ENCODE measurements around the gene CAPN5. TPM values are rescaled to one million over a fixed set of nuclear protein-coding genes. Genes with fewer than 3 reads are reported as not detected.

CAPN5 gene
- total and polyA plus RNA-seq, 7 donors, result 0.59 to 1.8 (median 0.88) TPM

DNA sequence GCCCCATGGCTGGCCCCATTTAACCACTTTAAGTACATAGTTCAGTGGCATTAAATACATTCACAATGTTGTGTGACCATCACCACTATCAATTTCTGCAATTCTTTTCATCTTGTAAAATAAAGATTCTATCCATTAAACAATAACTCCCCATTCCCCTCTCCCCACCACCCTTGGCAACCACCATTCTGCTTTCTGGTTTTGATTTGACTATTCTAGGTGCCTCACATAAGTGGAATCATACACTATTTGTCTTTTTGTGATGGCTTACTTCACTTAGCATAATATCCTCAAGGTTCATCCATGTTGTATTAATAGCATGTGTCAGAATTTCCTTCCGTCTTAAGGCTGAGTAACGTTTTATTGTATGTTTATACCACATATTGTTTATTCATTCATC lies 68.3 kb downstream of the CAPN5 start:
- H3K4me1 ChIP-seq, result peaks cover 10% of the 10 kb centered on the region
- intact Hi-C loops (cut with DNase I), result no loop called here
- TF ChIP-seq, protein P1, sequence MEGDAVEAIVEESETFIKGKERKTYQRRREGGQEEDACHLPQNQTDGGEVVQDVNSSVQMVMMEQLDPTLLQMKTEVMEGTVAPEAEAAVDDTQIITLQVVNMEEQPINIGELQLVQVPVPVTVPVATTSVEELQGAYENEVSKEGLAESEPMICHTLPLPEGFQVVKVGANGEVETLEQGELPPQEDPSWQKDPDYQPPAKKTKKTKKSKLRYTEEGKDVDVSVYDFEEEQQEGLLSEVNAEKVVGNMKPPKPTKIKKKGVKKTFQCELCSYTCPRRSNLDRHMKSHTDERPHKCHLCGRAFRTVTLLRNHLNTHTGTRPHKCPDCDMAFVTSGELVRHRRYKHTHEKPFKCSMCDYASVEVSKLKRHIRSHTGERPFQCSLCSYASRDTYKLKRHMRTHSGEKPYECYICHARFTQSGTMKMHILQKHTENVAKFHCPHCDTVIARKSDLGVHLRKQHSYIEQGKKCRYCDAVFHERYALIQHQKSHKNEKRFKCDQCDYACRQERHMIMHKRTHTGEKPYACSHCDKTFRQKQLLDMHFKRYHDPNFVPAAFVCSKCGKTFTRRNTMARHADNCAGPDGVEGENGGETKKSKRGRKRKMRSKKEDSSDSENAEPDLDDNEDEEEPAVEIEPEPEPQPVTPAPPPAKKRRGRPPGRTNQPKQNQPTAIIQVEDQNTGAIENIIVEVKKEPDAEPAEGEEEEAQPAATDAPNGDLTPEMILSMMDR (IDR thresholded peaks at IDR 0.05), result no peak
- H3K4me3 ChIP-seq, result no peak overlapping the region
- WGBS, 3 donors, result 35 to 38% (median 38%) methylated on average over 2 of the region's 2 CpGs
- ATAC-seq (no peak), DNase-seq (no peak)
- H3K36me3 ChIP-seq (ENCODE audit: insufficient read depth in 1 of 2, low read depth in 1 of 2), result no peaks in the 10 kb centered on the region
- H3K27ac ChIP-seq, result no peak overlapping the region
- peaks cover 0 to 5% (median 0%) of the 10 kb centered on the region in 3 donors for H3K27me3 ChIP-seq (ENCODE audit: insufficient read depth in 3 of 3, low read length in 2 of 3)
- H3K9me3 ChIP-seq, result no peaks in the 10 kb centered on the region

GRCh38 chr11:77136074-77136473 lies 69.3 kb downstream of the CAPN5 start:
- Histone ChIP-seq H3K9me3 (no peaks in the 10 kb centered on the region), H3K36me3 (ENCODE audit: insufficient read depth in 1 of 2, low read depth in 1 of 2) (no peaks in the 10 kb centered on the region), H3K4me1 (peaks cover 7% of the 10 kb centered on the region), H3K27me3 (ENCODE audit: insufficient read depth in 3 of 3, low read length in 2 of 3) (peaks cover 0 to 5% (median 0%) of the 10 kb centered on the region in 3 donors), H3K4me3 (no peak overlapping the region), H3K27ac (no peak overlapping the region)
- TF ChIP-seq, protein P1 (IDR thresholded peaks at IDR 0.05), result no peak
- no peak for ATAC-seq
- DNase-seq, result no peak
- 89 to 91% (median 91%) methylated on average over 8 of the region's 8 CpGs for WGBS, 3 donors
- intact Hi-C loops (cut with DNase I), result no loop called here

DNA sequence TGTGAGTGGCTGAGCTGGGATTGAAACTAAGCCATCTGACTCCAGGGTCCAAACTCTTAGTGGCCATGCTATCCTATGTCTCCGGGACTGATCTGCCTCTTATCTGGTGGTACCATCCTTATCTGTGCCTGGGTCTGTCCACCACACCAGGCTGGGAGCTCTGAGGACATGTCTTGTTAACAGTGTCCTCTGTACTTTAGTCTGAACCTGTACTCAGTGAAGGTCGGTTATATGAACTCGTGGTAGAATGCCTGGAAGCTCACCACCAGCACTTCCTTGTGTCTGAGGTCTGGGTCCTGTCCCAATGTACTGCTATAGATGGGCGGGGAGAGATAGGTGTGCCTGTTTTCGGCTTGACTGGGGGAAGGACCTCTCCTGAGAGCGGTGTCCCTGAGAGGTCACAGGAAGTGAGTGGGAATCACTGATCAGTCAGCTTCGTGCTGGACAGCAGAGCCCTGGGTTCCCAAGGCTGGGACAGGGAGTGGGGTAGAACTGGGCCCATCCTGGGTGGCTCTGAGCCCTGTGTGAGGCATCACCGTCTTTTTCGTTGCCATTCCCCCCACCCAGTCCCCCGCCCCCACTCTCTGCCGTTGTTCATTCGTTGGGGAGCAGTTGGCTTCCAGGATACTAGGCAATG lies 70.1 kb downstream of the CAPN5 start:
- no peak for DNase-seq
- Histone ChIP-seq H3K4me1 (no peaks in the 10 kb centered on the region), H3K27me3 (ENCODE audit: insufficient read depth in 3 of 3, low read length in 2 of 3) (peaks cover 0 to 5% (median 0%) of the 10 kb centered on the region in 3 donors), H3K27ac (no peak overlapping the region), H3K9me3 (no peaks in the 10 kb centered on the region), H3K36me3 (ENCODE audit: insufficient read depth in 1 of 2, low read depth in 1 of 2) (no peaks in the 10 kb centered on the region), H3K4me3 (no peak overlapping the region)
- 66 to 74% (median 72%) methylated on average over 12 of the region's 12 CpGs for WGBS, 3 donors
- ATAC-seq, result no peak
- TF ChIP-seq, protein P1 (IDR thresholded peaks at IDR 0.05), result no peak
- intact Hi-C loops (cut with DNase I), result no loop called here

DNA sequence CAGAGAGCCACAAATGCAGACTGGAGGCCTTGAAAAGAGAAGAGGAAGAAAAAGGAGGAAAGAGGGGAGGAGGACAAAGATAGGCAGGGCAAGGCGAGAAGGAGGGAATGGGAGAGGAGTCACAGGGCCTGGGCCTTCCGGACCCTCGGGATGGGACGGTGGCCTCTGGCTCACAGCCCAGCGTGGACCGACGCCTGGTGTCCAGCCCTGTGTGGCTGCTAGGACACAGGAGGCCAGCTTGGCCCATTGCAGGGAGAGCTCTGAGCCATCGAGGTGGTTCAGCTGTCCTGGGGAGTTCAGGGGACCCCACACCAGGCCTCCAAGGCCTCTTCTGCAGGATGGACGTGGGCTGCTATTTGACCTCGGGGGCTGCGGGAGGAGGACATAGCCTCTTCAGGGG lies 70.7 kb downstream of the CAPN5 start:
- 41 to 69% (median 44%) methylated on average over 11 of the region's 11 CpGs for WGBS, 3 donors
- Histone ChIP-seq H3K4me3 (no peak overlapping the region), H3K36me3 (ENCODE audit: insufficient read depth in 1 of 2, low read depth in 1 of 2) (no peaks in the 10 kb centered on the region), H3K4me1 (no peaks in the 10 kb centered on the region), H3K27me3 (ENCODE audit: insufficient read depth in 3 of 3, low read length in 2 of 3) (peaks cover 0 to 5% (median 0%) of the 10 kb centered on the region in 3 donors), H3K27ac (no peak overlapping the region), H3K9me3 (no peaks in the 10 kb centered on the region)
- TF ChIP-seq, protein P1 (IDR thresholded peaks at IDR 0.05), result no peak
- intact Hi-C loops (cut with DNase I), result no loop called here
- no peak for ATAC-seq
- DNase-seq, result no peak
